A673 (cell line): Measurements from ENCODE around the gene CDH15.

Experiments used
- EZH2 ChIP-seq: fragments of 200-600 bp; sonication (generic); IDR thresholded peaks from 2 replicates; pipeline ENCODE4 v1.6.1; 2017; ENCODE audit warnings: borderline replicate concordance, low read depth, mild to moderate bottlenecking, mixed read lengths, antibody characterized with exemption, low read length; ENCODE audit not compliant: poor library complexity, severe bottlenecking
- TF ChIP-seq, protein P1 (sequence below): fragments of 300-800, 200-600 bp; sonication (generic); conservative IDR thresholded peaks from 2 replicates; pipeline ENCODE4 v1.5.1; 2017; ENCODE audit warnings: low read depth, mild to moderate bottlenecking, antibody characterized with exemption, low read length, moderate library complexity, mixed read lengths

DNA sequence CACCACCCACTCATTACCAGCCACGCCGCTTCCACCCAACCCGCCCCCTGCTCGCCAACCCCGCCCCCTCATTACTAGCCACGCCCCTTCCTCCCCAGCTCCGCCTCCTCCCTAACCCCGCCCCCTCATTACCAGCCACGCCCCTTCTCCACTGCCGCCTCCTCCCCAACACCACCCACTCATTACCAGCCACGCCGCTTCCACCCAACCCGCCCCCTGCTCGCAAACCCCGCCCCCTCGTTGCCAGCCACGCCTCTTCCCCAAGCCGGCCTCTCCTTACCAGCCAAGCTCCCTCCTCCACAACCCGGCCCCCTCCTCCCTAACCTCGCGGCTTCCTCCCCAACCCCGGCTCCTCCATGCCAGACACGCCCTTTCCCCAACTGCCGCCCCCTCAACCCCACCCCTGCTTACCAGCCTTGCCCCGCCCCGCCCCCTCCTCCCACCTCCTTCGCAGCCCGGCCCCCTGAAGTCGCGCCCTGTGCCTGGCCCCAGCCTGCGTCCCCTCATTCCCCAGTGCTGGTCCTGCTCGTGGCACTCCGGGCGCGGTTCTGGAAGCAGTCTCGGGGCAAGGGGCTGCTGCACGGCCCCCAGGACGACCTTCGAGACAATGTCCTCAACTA lies 21.5 kb downstream of the CDH15 start:
- TF ChIP-seq, protein P1, sequence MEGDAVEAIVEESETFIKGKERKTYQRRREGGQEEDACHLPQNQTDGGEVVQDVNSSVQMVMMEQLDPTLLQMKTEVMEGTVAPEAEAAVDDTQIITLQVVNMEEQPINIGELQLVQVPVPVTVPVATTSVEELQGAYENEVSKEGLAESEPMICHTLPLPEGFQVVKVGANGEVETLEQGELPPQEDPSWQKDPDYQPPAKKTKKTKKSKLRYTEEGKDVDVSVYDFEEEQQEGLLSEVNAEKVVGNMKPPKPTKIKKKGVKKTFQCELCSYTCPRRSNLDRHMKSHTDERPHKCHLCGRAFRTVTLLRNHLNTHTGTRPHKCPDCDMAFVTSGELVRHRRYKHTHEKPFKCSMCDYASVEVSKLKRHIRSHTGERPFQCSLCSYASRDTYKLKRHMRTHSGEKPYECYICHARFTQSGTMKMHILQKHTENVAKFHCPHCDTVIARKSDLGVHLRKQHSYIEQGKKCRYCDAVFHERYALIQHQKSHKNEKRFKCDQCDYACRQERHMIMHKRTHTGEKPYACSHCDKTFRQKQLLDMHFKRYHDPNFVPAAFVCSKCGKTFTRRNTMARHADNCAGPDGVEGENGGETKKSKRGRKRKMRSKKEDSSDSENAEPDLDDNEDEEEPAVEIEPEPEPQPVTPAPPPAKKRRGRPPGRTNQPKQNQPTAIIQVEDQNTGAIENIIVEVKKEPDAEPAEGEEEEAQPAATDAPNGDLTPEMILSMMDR, result no peak
- TF ChIP-seq EZH2, result no peak
